A172 (cell line): ENCODE data around the gene JAG1. TPM values are rescaled to one million over a fixed set of nuclear protein-coding genes. Genes with fewer than 3 reads are reported as not detected.
"Not testable (repeated sequence)": the region's sequence is repeated elsewhere in the genome, so short reads cannot be mapped to it uniquely, and the experiment has no call there.

Experiments
- DNase-seq: peaks from one replicate; pipeline ENCODE4 v3.0.0-alpha.2; 2015; ENCODE audit warnings: low spot score
- total RNA-seq: library from RNA; depleted of rRNA; stranded (reverse); fragments of >200 nt; shearing (Covaris generic); gene quantifications from 2 replicates; pipeline ENCODE4 v1.2.3, GENCODE V29; 2014

Gene JAG1
- total RNA-seq, 1 experiment from 2014 or later, result 9.4 TPM

DNA sequence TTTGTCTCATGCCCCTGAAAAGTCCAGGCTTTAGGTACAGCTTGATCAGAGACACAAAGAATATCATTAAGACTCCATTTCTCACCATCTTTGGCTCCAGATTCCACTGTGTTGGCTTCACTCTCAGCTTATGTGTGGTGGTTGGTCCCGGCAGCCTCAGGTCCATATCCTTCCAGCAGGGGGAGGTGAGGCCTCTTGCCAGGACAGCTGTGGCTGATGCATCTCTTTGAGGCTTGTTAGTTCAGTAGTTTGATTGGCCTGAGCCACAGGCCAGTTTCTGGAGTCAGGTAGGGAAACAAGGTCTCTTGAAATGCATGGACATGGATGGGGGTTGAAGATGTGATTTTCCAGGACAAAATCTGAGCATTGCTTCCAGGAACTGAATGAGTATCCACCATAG is 62.4 kb downstream of the JAG1 start:
- DNase-seq, result peak; percentile 46

DNA sequence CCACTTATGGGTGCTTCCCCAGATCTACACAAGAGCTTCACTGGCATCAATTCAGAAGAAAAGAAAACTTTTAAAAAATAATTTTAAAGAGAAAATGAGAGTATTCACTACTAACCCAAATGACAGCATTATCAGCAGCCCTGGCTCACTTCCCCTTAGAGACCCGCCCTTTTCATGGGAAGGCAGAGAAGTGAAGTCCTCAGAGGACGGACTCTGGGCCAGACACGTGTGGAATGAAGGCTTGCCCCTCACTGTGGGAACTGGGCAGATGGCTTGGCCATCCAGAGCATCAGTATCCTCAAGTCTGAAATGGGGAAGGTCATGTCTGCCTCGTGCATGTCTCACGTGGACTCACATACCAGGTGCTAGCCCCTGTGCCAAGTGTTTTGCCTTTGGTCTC is 63.5 kb downstream of the JAG1 start:
- DNase-seq, result no peak

DNA sequence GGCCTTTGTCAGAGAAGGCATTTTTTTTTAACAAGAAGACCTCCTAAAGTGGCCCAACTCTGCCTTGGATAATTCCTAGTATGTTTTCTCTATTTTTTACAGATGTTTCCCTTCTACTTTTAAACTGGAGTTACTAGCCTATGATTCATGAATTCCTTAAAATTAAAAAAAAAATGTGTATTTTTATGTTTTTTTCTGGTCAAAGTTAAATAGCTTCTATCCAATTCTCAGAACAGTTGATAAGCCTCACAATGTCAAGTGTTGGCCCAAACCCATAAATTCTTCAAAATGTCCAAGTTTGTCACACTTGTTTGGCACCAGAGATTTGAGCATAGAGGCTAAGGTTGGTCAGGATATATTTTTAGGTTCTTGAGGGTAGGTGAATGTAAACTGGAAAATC is 64.0 kb downstream of the JAG1 start:
- DNase-seq, result no peak

DNA sequence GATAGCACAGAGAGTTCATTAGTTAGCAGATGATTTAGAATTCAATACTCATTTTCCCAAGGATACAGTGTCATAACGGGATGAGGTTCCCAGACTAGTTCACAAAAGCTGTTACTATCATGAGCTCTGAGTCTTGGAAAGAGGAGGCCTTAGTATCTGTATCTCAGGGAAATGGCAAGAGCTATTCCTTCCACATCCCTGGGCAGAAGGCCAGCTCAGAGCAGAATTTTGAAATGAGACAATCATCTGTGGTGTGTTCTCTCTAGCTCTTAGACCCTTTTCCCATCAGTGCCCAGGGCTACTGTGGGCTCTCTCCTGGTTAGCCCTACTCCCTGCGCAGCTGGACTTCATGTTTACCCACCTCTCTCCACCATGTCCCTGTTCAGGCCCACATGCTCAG is 64.5 kb downstream of the JAG1 start:
- DNase-seq, result no peak

DNA sequence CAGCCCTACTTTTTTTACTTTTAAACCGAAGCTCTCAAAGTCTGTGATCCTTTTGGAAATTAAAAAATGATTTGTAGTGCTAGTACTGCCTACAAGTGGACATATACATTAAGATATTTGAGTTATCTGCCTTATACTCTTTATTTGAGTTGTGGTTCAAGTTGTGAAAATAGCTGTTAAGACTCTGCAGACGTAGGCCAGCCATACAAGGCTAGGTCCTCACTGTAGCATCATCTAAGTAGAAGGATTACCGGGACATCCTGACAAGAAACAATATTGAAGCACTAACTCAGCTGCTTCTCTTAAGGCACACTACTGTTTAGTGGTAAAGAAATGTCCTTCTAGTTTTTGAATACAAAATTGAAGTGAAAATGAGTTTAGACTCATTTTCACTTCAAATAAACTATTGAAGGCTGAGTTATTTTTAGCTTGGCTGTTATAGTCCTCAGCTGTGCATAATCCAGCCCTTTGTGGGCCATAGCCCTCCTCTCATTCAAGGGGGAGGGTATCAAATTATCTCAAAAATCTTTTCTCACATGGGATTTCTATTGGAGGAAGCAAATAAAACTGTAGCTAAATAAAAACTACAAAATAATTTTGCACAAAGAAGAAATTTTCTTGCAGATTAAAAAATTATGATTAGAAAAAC is 68.1 kb downstream of the JAG1 start:
- no peak for DNase-seq

DNA sequence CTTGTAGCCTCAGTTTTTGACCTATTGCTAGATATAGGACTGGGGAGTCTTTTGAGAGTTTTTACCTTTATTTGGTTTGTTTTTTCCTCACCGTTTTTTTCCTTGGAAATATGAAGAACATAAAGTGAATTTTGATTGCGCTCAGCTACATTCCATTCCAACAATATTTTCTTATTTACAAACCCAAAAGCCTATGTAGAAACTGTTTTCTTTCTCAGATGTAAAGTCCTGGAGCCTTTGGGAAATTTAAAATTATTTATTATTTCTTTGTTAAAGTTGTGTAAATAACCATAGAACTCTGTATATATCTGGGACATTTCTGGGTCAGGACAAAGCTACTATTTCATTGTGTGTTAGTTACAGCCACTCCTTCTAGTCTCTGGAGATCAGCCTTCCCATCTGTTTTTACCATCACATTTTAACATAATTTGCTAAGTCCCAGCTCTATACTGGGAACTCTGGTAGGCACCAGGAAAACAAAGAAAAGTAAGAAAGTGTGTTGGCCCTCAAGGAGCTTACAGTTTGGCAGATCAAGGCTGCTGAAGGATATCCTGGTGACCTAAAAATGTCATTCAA is 68.8 kb downstream of the JAG1 start:
- no peak for DNase-seq

DNA sequence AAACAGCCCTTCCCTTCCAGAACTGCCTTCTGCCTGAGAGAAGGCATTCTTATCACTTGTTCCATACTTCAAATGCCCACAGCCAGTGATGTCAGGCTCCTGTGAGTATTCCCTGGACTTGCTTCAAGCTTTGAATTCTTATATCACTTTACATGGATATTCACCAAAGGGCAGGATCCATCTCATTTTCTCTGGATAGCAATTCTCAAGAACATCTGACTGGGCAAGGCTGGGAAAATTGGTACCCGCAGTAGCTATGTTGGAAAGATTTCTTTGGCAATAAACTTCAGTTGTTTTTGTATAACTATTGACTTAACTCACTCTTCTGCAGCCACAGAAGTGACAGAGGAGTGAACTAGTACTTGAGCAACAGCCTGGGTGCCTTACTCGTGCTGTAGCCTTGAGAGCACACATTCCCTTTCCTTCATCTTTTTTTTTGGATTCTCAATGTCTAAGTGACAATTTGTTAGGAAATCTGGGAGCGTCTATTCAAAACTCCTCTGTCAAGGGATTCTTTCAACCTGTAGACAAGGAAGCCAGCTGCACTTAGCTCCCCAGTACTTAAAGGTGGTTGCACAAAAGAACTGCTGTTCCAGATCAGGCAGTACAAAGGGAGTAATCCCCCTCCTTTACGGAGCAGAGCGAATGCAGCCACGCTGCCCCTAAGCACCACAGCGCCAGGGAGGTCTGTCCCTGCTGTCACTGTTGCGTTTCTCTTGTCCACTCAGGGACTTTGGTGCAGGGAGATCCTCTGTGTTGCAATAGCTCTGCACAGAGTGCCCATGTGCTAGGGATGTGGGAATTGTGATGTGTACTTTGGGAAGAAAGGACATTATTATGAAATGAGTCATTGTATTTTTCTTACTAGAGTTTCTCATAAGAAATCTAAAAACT is 69.6 kb downstream of the JAG1 start:
- peak; percentile 91 for DNase-seq

DNA sequence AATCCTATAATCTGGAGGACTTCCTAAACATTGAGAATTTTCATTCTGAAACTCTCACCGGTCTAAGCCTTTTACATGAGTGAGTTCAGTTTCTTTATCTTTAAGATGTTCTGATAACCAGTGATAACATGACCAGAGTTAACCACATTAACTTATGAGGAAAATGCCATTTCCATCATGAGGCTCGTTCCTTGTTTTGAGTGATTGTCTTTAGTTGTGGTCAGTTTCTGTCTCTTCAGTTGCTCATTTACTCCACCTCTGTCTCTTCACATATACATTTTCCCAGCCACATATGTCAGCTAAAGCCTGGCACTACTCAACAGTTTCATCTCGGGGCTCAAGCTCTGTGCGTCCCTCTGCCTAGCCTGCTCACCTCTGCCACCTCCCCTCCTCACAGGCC is 70.4 kb downstream of the JAG1 start:
- DNase-seq, result no peak

DNA sequence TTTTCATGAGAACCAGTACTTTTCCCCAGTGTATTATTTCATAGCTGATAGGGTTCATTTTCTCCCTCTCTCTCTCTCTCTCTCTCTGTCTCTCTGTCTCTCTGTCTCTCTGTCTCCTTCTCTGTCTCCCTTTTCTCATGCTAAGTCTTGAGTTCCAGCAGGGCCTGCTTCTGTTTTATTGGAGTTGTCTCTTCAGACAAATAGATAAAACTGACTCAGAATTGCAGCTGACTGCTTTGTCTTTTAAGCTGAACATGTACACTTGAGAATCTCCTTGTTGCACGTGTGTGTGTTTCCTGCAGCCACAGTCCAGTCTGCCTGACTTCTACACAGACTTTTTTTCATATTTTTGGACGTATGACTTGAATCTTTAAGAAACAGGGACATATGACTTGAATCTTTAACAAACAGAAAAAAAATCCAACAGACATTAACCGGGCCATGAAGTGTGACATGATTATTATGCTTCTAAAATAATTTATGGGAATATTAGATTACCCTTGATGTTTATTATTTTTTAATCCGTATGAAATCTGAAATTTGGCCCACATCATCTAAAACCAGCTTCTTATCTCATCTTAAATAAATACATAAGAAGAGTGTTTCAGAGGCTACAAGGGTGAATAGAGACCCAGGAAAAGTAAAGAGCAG is 71.5 kb downstream of the JAG1 start:
- no peak for DNase-seq

DNA sequence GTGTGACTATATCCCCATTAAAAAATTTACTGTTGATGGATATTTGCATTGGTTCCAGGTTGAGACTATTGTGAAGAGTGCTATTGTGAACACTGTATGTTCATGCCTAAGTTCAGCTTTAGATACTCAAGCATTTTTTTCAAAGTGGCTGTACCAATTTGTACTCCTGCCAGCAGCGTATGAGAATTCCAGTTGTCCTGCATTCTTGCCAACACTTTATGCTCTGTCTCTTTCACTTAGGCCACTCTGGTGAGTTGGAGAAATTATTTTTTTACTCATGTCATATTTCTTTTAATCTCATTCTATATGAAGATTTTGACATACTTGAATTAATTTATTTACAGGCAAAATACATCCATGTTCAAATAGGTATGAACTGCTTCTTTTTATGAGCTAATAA is 76.2 kb downstream of the JAG1 start:
- DNase-seq, result no peak

DNA sequence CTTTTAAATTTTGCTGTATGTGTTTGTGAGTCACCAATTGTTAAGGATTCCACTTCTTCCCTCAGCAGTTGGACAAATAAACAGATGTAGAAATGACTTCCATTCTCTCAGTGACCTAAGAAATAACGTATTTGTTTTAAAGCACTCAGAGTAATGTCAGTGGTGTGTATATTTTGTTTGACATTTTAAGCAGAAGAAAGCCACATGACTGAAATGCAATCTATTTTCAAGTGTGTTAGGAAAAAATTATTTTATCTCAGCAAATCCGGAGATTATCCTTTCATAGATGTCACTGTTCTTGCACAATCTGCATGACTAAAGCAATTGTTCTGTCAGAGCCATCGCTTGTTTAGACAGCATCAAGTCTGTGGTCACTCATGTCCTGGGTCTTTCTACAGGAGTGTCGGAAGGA is 77.1 kb downstream of the JAG1 start:
- DNase-seq, result peak; percentile 80

DNA sequence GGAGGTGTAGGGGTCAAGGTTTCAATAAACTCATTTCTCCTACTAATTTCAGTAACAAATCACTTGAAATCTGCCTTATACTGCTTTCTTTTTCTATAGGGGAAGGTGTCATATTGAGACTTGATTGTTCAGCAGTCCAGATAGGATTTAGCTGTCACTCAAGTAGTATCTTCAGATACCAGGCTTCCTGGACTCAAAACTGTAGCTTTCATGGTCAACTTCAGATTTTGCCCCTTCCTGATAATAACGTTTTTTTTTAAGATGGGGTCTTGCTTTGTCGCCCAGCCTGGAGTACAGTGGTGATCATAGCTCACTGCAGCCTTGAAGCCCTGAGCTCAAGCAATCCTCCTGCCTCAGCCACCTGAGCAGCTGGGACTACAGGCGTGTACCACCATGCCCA is 77.8 kb downstream of the JAG1 start:
- DNase-seq, result no peak

DNA sequence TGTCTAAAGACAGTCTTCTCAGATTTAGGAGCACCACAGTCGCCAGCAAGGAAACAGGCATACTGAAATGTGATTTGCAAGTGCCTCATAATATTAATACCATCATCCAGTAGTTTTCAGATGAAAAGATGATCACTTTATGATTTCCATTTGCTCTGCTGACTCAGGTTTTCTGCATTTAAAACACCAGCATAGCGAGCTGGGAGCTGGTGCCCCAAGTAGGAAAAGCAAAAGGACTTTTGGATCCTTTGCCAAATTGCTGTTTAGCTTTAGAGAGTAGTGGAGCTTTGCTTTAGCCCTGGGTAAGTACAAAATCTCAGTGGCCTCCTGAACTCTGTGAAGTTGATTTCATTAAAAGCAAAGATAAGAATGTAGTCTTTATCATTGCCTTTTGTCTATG is 78.5 kb downstream of the JAG1 start:
- no peak for DNase-seq

DNA sequence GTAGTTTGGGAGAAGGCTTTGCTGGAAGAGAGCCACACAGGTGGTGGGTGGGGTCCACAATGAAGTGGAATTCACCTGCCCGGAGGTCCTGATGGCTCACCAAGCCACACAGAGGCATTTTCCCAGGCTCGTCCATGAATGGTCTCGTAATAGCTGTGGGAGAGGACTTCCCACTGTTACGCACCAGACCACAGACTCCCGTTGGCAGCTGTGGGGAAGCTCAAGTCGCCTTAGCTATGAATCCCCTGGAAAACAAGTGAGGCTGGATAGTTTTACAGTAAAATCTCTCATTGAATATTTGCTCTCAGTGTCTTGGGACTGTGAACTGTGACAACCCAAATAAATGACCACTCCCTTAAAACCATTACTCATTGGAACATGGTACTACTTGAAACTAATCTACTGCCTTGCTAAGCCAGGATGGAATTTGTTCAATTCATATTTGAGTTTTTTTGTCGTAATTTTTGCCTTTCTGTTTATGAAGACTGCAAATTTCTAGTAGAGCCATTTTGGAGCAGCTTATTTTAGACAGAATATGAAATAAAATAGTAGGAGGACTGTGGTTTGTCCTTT is 79.4 kb downstream of the JAG1 start:
- DNase-seq, result peak; percentile 67

DNA sequence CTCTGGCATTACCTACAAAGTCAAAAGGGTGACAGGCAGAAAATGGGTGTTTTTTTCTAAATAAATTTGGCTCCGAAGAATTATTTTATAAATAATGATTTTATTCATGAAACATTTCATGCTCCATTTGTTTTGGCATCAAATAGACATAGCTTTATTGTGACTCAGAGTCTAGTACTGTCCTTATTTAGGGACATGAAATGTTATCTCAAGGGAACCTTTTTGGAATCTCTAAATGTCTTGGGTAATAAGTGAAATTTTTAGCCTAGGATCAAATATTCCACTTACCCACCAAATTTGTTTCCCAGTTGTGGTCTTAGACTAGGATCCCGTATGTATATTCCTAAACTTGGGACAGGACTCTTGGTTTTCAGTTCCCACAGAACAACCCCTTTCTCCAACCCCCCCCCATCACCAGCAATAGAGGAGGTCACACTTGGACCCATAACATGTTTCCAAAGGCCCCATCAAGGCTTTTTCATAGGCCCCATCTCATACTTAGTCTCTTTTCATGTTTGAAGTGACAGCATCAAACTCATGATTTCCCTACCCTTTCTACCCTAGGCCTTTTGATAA is 81.8 kb downstream of the JAG1 start:
- peak; percentile 41 for DNase-seq

DNA sequence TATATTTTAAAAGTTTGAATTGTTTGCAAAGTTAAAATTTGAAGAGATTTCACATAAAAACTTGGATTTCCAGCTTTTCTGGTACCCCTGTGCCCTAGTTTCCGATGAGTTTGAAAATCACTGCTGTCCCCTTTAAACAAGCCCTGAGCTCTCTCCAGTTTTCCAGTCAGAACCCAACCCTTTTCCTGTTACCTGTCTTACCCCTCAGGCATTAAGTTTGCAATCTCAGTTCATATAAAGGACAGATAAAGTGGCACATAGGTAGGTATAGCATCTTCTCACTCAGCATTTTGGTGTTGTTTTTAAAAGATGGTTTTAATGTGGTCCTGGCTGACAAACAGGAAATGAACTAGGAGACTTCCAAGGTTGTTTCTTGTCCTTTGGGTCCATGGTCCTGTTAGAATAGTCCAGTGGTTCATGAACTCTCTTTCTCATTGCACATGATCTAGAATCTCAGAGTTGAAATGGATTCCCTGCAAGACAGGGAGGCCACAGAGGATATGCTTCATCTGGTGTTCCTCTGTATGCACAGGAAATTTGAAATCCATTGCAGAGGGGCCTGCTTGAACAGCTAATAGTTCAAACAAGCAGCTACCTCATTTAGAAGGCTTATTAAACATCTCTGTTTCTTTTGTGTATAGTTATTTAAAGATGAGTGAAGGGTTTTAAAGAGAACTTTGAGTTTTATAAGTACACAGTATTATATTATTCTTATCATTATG is 82.7 kb downstream of the JAG1 start:
- DNase-seq, result no peak

DNA sequence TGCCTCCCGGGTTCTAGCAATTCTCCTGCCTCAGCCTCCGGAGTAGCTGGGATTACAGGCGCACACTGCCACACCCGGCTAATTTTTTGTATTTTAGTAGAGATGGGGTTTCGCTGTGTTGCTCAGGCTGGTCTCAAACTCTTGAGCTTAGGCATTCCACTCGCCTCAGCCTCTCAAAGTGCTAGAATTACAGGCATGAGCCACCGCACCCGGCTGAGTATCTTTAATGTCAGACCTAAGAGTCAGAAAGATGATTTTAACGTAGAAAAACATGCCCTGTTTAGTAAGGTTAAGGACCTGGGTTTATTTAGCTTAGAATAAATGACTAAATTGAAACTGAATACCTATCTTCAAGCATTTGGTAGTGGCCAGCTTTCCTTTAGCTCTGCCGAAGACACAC is 83.4 kb downstream of the JAG1 start:
- DNase-seq, result not testable (repeated sequence)
